Measurements from ENCODE around the gene SLC35E1. TPM values are rescaled to one million over a fixed set of nuclear protein-coding genes. Genes with fewer than 3 reads are reported as not detected.

SLC35E1 gene
- total RNA-seq, 1 experiment from 2014 or later: 28.5 TPM

GRCh38 chr19:16564842-16565241 is 7.4 kb downstream of the SLC35E1 start:
- Mint-ChIP-seq H3K4me1 (no peaks in the 10 kb centered on the region), H3K4me3 (no peak overlapping the region), H3K9me3 (no peaks in the 10 kb centered on the region), H3K27ac (no peak overlapping the region), H3K27me3 (ENCODE audit: low read depth) (no peaks in the 10 kb centered on the region), H3K36me3 (peaks cover 56% of the 10 kb centered on the region)
- no peak for TF ChIP-seq USF1 (CRISPR knock-in tag; IDR thresholded peaks at IDR 0.05)
- no peak for TF ChIP-seq JAZF1 (CRISPR knock-in tag; IDR thresholded peaks at IDR 0.05)
- no peak for TF ChIP-seq NFATC4 (CRISPR knock-in tag; IDR thresholded peaks at IDR 0.05)
- TF ChIP-seq NR1H2 (CRISPR knock-in tag; IDR thresholded peaks at IDR 0.05): no peak
- ATAC-seq (no peak), DNase-seq (ENCODE audit: low spot score) (no peak)
- POLR2A ChIA-PET: no interaction called here
- CTCF ChIA-PET: no interaction called here

GRCh38 chr19:16562608-16563025 is 9.6 kb downstream of the SLC35E1 start:
- no peaks in the 10 kb centered on the region for H3K4me1 Mint-ChIP-seq
- ATAC-seq (no peak), DNase-seq (ENCODE audit: low spot score) (no peak)
- no peaks in the 10 kb centered on the region for H3K9me3 Mint-ChIP-seq
- no peak overlapping the region for H3K27ac Mint-ChIP-seq
- ChIA-PET CTCF (no interaction called here), POLR2A (no interaction called here)
- peaks cover 55% of the 10 kb centered on the region for H3K36me3 Mint-ChIP-seq
- TF ChIP-seq PRDM15 (CRISPR knock-in tag; IDR thresholded peaks at IDR 0.05) (no peak), JAZF1 (CRISPR knock-in tag; IDR thresholded peaks at IDR 0.05) (no peak), OVOL2 (CRISPR knock-in tag; IDR thresholded peaks at IDR 0.05; ENCODE audit: borderline replicate concordance) (no peak)
- no peak overlapping the region for H3K4me3 Mint-ChIP-seq
- no peaks in the 10 kb centered on the region for H3K27me3 Mint-ChIP-seq (ENCODE audit: low read depth)

GRCh38 chr19:16561382-16561781 is 10.8 kb downstream of the SLC35E1 start:
- DNase-seq (ENCODE audit: low spot score) (no peak), ATAC-seq (no peak)
- H3K9me3 Mint-ChIP-seq: no peaks in the 10 kb centered on the region
- H3K36me3 Mint-ChIP-seq: peaks cover 52% of the 10 kb centered on the region
- H3K4me1 Mint-ChIP-seq: no peaks in the 10 kb centered on the region
- H3K4me3 Mint-ChIP-seq: no peak overlapping the region
- H3K27me3 Mint-ChIP-seq (ENCODE audit: low read depth): no peaks in the 10 kb centered on the region
- CTCF ChIA-PET: no interaction called here
- no peak overlapping the region for H3K27ac Mint-ChIP-seq
- POLR2A ChIA-PET: no interaction called here
- TF ChIP-seq NFE2L1 (CRISPR knock-in tag; IDR thresholded peaks at IDR 0.05) (no peak), RORB (CRISPR knock-in tag; IDR thresholded peaks at IDR 0.05) (no peak), OVOL2 (CRISPR knock-in tag; IDR thresholded peaks at IDR 0.05; ENCODE audit: borderline replicate concordance) (no peak), CTCF (IDR thresholded peaks at IDR 0.05) (no peak), SMAD3 (CRISPR knock-in tag; IDR thresholded peaks at IDR 0.05; ENCODE audit: borderline replicate concordance) (no peak), IRF1 (CRISPR knock-in tag; IDR thresholded peaks at IDR 0.05) (no peak), FOXP4 (CRISPR knock-in tag; IDR thresholded peaks at IDR 0.05) (no peak), E2F1 (CRISPR knock-in tag; IDR thresholded peaks at IDR 0.05) (no peak), E2F4 (CRISPR knock-in tag; IDR thresholded peaks at IDR 0.05; ENCODE audit: borderline replicate concordance, low read depth) (no peak), TEAD4 (CRISPR knock-in tag; IDR thresholded peaks at IDR 0.05) (no peak), ATF6 (CRISPR knock-in tag; IDR thresholded peaks at IDR 0.05) (no peak), ZNF512 (CRISPR knock-in tag; IDR thresholded peaks at IDR 0.05; ENCODE audit: borderline replicate concordance) (no peak)
